Epithelial cell of esophagus (primary cell): ENCODE data around the gene CDC42EP4.

Source experiments
- DNase-seq: peaks from one replicate; pipeline ENCODE4 v3.0.0; 2010; ENCODE audit warnings: low read depth
- H3K4me3 ChIP-seq: 2 replicates; pipeline ENCODE4 v1.5.1; 2011; ENCODE audit warnings: mild to moderate bottlenecking, low read length, control low read depth
- CTCF ChIP-seq: IDR thresholded peaks from 2 replicates; pipeline ENCODE4 v1.5.1; 2011; ENCODE audit warnings: low read depth, mild to moderate bottlenecking, low read length, control low read depth, inconsistent platforms; ENCODE audit not compliant: insufficient read depth; ENCODE audit errors: missing control alignments

CDC42EP4 gene

GRCh38 chr17:73327676-73328075, 15.9 kb upstream of the CDC42EP4 start:
- no peak overlapping the region for H3K4me3 ChIP-seq
- no peak for DNase-seq
- TF ChIP-seq CTCF, result no peak

GRCh38 chr17:73325527-73325842, 13.7 kb upstream of the CDC42EP4 start:
- no peak overlapping the region for H3K4me3 ChIP-seq
- peak; percentile 39 for DNase-seq
- TF ChIP-seq CTCF, result peak; percentile 11

GRCh38 chr17:73324711-73325526, 13.1 kb upstream of the CDC42EP4 start:
- no peak for TF ChIP-seq CTCF
- no peak for DNase-seq
- H3K4me3 ChIP-seq, result no peak overlapping the region

GRCh38 chr17:73324160-73324475, 12.3 kb upstream of the CDC42EP4 start:
- H3K4me3 ChIP-seq, result no peak overlapping the region
- DNase-seq, result peak; percentile 94
- TF ChIP-seq CTCF, result no peak

GRCh38 chr17:73323409-73324159, 11.8 kb upstream of the CDC42EP4 start:
- no peak overlapping the region for H3K4me3 ChIP-seq
- peak; percentile 36 for DNase-seq
- no peak for TF ChIP-seq CTCF

- TF ChIP-seq CTCF, result no peak
- no peak for DNase-seq
- no peak overlapping the region for H3K4me3 ChIP-seq
Observed at GRCh38 chr17:73320601-73321264, 8.9 kb upstream of the CDC42EP4 start.
